A204.1 (cell line): ENCODE results near the gene MAN1A2.

Experiments used
- FAIRE-seq: peaks from 2 replicates; lab custom pipeline; 2012; peaks lifted over from hg19 to GRCh38; lab: Jason Lieb, UNC

MAN1A2 gene

GRCh38 chr1:117362986-117363385 lies 4.3 kb upstream of the MAN1A2 start:
- no peak for FAIRE-seq

GRCh38 chr1:117363571-117364048 lies 3.6 kb upstream of the MAN1A2 start:
- FAIRE-seq, result no peak

GRCh38 chr1:117364240-117364639 lies 3.0 kb upstream of the MAN1A2 start:
- FAIRE-seq, result no peak

GRCh38 chr1:117365350-117366176 lies 1.7 kb upstream of the MAN1A2 start:
- FAIRE-seq, result no peak

GRCh38 chr1:117366177-117367045 lies 838 bp upstream of the MAN1A2 start:
- no peak for FAIRE-seq

GRCh38 chr1:117368116-117369108 lies 1.2 kb downstream of the MAN1A2 start:
- no peak for FAIRE-seq

GRCh38 chr1:117370071-117370470 lies 2.8 kb downstream of the MAN1A2 start:
- no peak for FAIRE-seq

- no peak for FAIRE-seq
These were observed 3.3 kb downstream of the MAN1A2 start for GRCh38 chr1:117370509-117370908.

GRCh38 chr1:117371441-117372151 lies 4.3 kb downstream of the MAN1A2 start:
- FAIRE-seq, result no peak

GRCh38 chr1:117372863-117373412 lies 5.7 kb downstream of the MAN1A2 start:
- no peak for FAIRE-seq

GRCh38 chr1:117373932-117374331 lies 6.7 kb downstream of the MAN1A2 start:
- no peak for FAIRE-seq

- peak; percentile 43 for FAIRE-seq
These were observed 8.1 kb downstream of the MAN1A2 start for GRCh38 chr1:117375327-117375726.

- no peak for FAIRE-seq
These were observed 19.9 kb downstream of the MAN1A2 start for GRCh38 chr1:117387060-117387633.

GRCh38 chr1:117388328-117388727 lies 21.1 kb downstream of the MAN1A2 start:
- no peak for FAIRE-seq

- FAIRE-seq, result no peak
These were observed 22.0 kb downstream of the MAN1A2 start for GRCh38 chr1:117389284-117389683.

- no peak for FAIRE-seq
These were observed 22.5 kb downstream of the MAN1A2 start for GRCh38 chr1:117389779-117390178.

- FAIRE-seq, result no peak
These were observed 25.5 kb downstream of the MAN1A2 start for GRCh38 chr1:117392771-117393170.

GRCh38 chr1:117396074-117396473 lies 28.8 kb downstream of the MAN1A2 start:
- FAIRE-seq, result no peak

- FAIRE-seq, result no peak
These were observed 29.4 kb downstream of the MAN1A2 start for GRCh38 chr1:117396636-117397035.

- FAIRE-seq, result no peak
These were observed 31.7 kb downstream of the MAN1A2 start for GRCh38 chr1:117398957-117399356.

GRCh38 chr1:117401761-117402160 lies 34.5 kb downstream of the MAN1A2 start:
- FAIRE-seq, result no peak
